Stimulated activated CD8-positive, alpha-beta memory T cell treated with anti-CD3 and anti-CD28 coated beads, Interleukin-4, amount 100 ng/mL, for 1 hour (primary cell): Measurements from ENCODE around the gene NID1.
"Not testable (repeated sequence)": the region's sequence is repeated elsewhere in the genome, so short reads cannot be mapped to it uniquely, and the experiment has no call there.

Experiments
- DNase-seq, 2 donors: peaks; one replicate each; pipeline ENCODE4 v3.0.0-alpha.2; 2020; ENCODE audit warnings: low read depth in 2 of 2, low spot score in 1 of 2

Gene NID1

GRCh38 chr1:236033336-236033735 lies 31.6 kb downstream of the NID1 start:
- no peak for DNase-seq

DNA sequence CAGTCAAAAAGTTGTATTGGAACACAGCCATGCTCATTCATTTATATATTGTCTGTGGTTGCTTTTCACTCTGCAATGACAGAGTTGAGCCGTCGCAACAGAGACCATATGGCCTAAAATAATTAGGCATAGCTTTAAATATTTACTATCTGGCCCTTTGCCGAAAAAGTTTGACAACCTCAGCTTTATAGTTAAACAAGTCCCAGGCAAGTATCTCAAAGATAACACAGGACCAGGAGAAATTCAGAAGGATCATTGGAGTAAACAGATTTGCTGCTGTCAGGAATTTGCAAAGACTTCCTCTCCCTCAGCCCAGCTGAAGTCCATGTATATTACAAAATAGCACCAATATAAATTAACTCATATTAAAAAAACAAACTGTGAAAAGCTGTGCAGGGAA lies 34.4 kb downstream of the NID1 start:
- no peak for DNase-seq

- DNase-seq, result no peak
Measured at GRCh38 chr1:236029428-236029940, 35.4 kb downstream of the NID1 start.

- no peak for DNase-seq
Measured at GRCh38 chr1:236027104-236027503, 37.8 kb downstream of the NID1 start.

DNA sequence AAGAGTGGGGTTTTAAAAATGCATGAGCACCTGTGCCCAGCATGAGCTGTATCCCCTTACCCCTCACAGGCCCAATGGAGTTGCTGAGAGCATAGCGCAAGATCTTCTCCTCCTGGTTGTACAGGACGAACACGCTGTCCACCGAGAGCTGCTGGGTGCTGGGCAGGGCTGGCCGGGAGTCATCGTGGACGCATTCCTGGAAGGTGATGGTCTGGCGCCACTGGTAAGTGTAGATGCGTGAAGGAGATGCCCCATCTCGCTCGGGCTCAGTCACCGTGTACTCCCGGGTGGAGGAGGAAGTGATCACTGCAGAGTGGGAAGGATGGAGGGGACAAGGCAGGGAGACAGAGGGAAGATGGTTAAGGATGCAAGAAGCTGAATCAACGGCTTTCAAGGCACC lies 39.1 kb downstream of the NID1 start:
- no peak for DNase-seq

DNA sequence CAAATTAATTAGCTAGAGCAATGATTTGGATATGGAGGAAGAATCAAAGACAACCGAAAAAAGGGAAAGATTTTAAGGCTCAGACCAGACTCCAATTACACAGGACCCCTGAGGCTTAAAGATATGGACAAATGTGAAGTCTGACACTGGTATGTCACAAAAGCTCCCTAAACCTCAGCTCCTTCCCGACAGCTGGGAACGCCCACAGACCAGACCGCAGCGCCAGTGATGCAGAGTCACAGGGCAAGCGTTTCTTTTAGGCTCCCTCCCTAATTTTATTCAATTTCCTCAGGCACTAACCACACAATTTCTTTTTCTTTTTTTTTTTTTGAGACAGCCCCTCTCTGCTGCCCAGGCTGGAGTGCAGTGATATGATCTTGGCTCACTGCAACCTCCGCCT lies 40.2 kb downstream of the NID1 start:
- no peak for DNase-seq

DNA sequence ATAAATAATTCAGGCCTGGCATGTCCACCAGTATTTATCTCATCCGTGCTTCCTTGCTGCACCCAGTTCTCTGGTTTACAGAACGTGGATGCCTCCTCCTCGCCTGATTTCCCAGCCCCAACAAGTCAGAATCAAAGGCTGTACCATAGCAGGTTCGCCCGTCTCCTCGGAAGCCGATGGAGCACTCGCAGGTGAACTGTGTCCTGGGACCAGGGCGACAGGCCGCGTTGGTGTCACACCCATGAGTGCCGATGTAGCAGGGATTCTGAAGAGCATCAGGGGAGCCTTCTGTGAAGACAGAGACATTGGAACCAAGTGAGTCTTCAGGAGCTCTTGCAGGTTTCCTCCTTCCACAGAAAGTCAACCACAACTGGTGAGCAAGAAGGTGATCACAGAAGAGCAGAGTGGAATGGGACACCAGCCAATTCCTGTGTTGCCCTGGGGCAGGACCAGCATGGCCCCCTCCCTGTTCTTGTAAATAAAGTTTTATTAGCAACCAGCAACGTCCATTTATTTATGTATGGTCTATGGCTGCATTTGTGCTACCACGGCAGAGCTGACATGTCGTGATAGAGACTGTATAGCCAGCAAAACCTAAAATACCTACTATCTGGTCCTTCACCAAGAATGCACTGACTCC lies 40.8 kb downstream of the NID1 start:
- no peak for DNase-seq

- DNase-seq, result no peak
Measured at GRCh38 chr1:236021424-236022135, 43.3 kb downstream of the NID1 start.

- DNase-seq, result no peak
Measured at GRCh38 chr1:236020359-236021219, 44.3 kb downstream of the NID1 start.

- no peak for DNase-seq
Measured at GRCh38 chr1:236018885-236019453, 45.9 kb downstream of the NID1 start.

DNA sequence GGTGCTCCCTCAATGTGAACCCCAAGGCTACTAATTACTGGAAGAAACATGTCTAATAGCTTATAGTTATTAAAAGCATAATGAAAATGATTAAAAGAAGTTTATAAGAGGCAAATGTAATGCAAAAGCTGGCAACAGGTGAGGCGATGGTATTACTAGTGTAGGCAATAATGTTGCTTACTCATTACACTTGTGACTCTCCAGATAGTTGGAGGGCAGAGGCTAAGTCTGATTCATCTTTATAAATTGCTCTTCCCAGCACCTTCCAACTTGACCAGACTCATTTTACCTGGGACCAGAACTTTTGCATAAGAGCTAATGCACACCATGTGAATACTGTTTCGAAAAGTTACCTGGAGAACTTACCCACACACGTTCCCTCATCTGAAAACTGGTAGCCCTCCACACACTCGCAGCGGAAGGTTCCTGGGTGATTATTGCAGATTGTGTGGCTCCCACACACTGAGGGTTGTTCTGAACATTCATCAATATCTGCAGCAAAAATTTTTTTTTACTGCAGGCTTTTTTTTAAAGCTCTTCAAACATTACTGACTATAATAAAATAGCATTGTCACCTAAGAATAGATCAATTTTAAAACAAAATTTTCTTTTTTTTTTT lies 48.0 kb downstream of the NID1 start:
- DNase-seq, result no peak

DNA sequence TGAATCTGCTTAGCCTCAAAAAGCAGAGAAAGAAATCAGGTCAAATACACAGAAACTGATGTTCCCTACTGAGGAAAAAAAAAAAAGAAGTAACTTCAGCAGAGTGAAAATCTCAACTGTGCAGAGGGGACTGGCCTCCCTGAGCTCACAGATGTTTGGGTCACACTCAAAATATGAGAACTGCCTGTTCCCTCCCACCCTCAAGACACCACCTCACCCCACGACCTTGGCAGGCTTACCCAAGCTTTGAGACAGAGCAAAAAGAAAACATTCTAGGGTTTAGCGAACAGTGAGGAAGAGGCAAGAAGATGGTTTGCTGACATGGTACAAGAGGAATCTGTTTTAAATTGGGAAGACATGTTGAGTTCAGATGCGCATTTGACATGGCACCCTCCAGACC lies 48.8 kb downstream of the NID1 start:
- DNase-seq, result no peak

DNA sequence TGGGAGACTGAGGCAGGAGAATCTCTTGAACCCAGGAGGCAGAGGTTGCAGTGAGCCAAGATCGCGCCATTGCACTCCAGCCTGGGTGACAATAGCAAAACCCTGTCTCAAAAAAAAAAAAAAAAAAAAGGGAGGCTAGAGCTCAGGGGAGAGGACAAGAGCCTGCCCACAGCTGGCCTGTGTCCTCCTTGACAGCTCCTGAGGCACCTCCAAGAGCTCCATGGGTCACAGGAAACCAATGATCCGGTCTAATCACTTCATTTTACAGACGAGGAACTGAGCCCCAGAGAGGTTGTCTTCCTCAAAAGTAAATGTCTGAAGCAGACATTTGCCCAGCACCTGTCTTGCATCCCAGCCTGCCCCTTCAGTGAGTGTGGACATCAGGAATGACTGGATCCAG lies 49.4 kb downstream of the NID1 start:
- no peak for DNase-seq

DNA sequence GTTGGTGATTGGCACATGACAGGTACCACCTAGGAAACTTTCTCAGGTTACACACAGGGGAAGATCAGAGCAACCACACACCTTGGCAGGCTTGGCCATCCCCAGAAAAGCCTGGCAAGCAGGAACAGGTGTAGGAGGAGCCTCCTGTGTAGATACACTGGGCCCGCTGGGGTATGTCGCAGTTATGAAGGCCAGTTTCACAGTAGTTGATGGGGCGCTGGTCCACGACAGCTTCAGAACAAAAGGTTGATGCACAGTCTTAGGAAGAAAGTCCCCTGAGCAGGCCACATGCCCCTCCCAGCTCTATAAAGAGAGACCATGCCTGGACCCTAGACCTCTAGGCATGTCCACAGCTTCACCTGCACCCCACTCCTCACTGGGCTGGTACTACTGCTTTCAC lies 51.6 kb downstream of the NID1 start:
- no peak for DNase-seq

- no peak for DNase-seq
Measured at GRCh38 chr1:236011641-236012040, 53.2 kb downstream of the NID1 start.

- DNase-seq, result no peak
Measured at GRCh38 chr1:236010443-236010842, 54.4 kb downstream of the NID1 start.

DNA sequence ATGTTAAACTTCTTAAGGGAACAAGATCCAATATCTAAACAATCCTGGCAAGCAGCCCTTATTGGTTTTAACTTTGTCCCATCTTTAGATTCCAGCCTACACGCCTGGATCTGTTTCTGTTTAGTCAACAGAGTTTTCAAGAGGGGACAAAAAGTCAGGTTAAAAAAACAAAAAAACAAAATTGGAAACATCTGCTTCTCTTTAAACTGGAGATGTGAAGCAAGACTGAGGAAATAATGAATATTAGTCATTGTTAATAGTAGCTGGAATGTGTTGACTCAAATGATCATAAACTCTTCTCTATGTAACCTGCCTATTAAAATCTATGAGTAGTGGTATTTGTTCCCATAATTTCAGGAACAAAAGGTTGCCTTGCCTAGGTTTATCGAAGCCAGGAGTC lies 55.0 kb downstream of the NID1 start:
- no peak for DNase-seq

- DNase-seq, result no peak
Measured at GRCh38 chr1:236009191-236009590, 55.7 kb downstream of the NID1 start.

- DNase-seq, result no peak
Measured at GRCh38 chr1:236007781-236008180, 57.1 kb downstream of the NID1 start.

GRCh38 chr1:236003058-236003457 lies 61.8 kb downstream of the NID1 start:
- DNase-seq, result not testable (repeated sequence)

DNA sequence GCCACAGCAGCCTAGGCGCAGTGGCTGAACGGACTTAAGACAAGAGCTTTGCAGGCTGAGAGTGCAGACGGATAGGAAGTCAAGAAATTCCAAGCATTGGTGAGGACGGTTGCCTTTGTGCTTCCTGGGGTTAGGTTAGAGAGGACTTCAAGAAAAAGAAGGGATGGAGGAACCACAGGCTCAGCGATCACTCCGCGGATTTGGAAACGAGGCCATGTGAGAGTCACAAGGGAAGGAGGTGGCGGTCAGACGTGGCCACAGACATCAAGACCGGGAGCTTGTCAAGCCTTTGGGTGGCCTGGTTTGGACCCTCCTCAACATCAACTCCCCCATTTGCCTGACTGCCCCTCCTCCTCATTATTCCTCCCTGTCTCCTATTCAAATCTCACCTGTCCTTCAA lies 62.3 kb downstream of the NID1 start:
- no peak for DNase-seq
